GM12874 (cell line): ENCODE measurements around the gene FBXO9.

Experiments used
- TF ChIP-seq, protein P1 (sequence below): IDR thresholded peaks from 2 replicates; pipeline ENCODE4 v1.5.1; 2011; ENCODE audit warnings: low read depth, mild to moderate bottlenecking, control low read depth, low read length, moderate library complexity; ENCODE audit not compliant: insufficient read depth

The FBXO9 gene

GRCh38 chr6:53139841-53140413 is 74.7 kb downstream of the FBXO9 start:
- TF ChIP-seq, protein P1, sequence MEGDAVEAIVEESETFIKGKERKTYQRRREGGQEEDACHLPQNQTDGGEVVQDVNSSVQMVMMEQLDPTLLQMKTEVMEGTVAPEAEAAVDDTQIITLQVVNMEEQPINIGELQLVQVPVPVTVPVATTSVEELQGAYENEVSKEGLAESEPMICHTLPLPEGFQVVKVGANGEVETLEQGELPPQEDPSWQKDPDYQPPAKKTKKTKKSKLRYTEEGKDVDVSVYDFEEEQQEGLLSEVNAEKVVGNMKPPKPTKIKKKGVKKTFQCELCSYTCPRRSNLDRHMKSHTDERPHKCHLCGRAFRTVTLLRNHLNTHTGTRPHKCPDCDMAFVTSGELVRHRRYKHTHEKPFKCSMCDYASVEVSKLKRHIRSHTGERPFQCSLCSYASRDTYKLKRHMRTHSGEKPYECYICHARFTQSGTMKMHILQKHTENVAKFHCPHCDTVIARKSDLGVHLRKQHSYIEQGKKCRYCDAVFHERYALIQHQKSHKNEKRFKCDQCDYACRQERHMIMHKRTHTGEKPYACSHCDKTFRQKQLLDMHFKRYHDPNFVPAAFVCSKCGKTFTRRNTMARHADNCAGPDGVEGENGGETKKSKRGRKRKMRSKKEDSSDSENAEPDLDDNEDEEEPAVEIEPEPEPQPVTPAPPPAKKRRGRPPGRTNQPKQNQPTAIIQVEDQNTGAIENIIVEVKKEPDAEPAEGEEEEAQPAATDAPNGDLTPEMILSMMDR: no peak

DNA sequence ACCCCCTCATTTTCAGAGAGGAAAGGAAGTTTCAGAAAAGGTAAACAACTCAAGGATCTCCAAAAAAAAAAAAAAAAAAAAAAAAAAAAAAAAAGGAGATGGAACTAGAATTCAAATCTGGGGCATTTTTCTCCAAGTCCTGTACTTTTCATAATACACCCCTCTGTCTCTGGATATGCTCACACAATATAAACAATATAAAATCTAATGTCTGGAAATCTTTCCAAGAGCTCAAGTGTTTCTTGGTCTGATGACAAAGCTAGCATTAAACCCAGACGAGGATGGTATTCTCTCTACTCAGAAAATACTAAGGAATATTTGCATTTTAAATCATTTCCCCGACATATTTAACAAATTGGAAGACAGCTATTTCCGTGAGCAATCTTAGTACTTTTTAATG is 77.6 kb downstream of the FBXO9 start:
- TF ChIP-seq, protein P1: no peak

DNA sequence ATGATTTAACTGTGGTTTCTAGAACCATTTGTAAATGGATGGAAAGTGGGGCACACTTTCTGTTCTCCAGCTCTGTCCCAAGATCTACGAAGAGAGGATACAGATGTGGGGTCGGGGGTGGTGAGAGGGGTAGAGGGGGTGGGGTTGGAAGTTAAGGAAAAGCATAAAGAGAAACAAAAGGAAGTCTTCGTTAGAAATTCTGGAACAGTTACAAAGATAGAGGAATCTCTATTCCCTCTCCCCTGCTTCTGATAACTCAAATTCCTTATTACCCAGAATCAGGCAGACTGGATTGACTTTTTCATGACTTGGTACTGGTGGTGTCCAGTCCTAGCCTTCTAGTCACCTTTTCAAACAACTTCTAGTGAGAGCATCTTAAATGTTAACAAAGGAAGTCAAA is 78.5 kb downstream of the FBXO9 start:
- TF ChIP-seq, protein P1: no peak

- TF ChIP-seq, protein P1: no peak
Measured at GRCh38 chr6:53144802-53145201, 79.6 kb downstream of the FBXO9 start.

DNA sequence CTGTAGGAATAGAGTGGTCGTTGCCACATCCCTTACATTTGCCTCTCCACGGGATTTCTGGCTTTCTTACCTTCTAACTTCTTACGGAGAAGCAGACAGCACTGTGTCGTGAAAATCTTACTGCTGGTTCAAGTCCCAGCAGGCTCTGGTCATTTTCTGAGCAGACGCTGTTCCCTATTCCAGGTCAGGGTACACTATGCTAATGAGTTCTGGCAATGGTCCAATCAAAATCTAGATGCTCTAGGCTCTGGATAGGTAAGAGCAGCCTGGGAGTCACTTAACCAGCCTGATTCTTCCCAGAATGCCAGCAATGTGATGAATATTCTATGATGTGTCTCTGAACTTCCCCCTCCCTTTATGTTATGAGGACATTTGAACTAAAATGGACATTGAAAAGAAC is 83.5 kb downstream of the FBXO9 start, which contains the start of gene GCM1:
Gene GCM1, minus strand, starts transcription at position 158 of the 400 bp plus-strand sequence. CDS start 3,209 bp downstream, outside the sequence.
- TF ChIP-seq, protein P1: no peak
